GM19351 (cell line): Measurements from ENCODE around the gene TMPRSS6.

Experiments used
- ATAC-seq: cut with Tn5 transposase; IDR thresholded peaks from one replicate; pipeline ENCODE4 v1.9.1; 2021; ENCODE audit warnings: mild to moderate bottlenecking, moderate library complexity; ENCODE audit not compliant: unreplicated experiment

TMPRSS6 gene

GRCh38 chr22:37117092-37117491 is 7.6 kb upstream of the TMPRSS6 start:
- ATAC-seq = no peak

- ATAC-seq = no peak
Observed at GRCh38 chr22:37115032-37115431, 5.5 kb upstream of the TMPRSS6 start.

DNA sequence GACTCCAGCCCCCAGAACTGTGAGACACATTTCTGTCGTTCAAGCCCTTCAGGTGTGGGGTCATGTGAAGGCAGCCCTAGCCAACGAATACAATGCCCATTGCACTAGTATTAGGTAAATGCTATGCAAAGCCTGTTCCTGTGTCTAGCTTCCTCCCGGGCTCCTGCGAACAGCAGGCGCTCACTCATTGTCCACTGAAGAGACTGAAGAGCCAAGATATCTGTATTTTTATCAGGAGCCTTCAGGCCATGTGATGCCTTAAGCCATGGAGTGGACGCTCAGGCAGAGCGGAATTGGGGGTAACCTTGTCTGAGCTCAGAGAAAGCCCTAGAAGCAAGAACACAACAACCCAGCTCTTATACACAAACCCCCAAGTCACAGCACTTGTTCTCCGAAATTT is 4.2 kb upstream of the TMPRSS6 start:
- ATAC-seq = no peak

DNA sequence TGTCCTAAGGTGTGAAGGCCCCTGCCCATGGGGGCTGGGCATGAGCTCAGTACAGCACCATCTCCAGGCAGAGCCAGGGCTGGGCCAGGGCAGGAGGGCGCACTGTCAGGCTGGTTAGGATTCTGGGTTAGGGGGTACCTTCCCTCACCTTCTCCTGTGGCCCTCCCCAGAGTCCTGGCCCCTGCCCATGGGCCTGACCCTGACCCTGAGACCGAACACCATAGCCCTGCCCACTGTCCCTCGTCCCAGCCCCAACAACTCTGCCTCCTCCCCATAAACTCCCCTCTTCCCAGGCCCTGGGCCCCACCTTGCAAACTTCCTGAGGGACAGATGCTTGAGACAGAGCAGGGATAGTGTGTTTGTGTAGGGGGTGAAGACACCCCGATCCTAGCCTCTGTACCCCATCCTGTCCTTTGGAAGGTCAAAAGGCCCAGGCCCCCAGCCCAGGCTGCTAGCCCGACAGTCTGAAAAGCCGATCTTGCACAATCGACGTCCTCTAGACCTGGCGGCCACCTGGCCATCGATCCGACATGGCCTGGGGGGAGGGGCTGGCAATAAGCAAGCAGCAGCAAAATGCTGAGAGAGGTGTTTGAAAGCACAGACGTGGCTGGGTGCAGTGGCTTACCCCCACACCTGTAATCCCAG is 2.7 kb upstream of the TMPRSS6 start:
- ATAC-seq = no peak

DNA sequence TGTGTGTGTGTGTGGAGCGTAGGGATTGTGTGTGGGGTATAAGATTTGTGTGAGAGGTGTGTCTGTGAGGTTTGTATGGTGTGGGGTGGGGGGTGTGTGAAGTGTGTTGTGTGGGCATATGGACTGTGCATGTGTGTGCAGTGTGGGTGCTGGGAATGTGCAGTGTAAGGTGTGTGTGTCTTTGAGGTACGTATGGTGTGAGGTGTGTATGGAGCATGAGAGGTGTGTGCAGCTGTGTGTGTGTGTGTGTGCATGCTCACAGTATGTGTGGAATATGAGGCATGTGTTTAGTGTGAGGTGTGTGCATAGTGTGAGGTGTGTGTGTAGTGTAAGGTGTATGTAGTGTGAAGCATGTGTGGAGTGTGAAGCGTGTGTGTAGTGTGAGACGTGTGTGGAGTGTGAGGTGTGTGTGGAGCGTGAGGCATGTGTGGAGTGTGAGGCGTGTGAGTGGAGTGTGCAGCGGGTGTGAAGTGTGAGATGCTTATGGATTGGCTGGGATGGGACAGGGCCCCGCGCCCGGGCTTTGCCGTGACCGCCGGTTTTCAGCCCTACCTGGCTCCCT is 1.7 kb upstream of the TMPRSS6 start:
- no peak for ATAC-seq

GRCh38 chr22:37107816-37108621 is 1.5 kb downstream of the TMPRSS6 start:
- no peak for ATAC-seq

GRCh38 chr22:37105990-37106389 is 3.5 kb downstream of the TMPRSS6 start:
- no peak for ATAC-seq

GRCh38 chr22:37105154-37105553 is 4.4 kb downstream of the TMPRSS6 start:
- no peak for ATAC-seq

- ATAC-seq = no peak
Observed at GRCh38 chr22:37103656-37104452, 5.7 kb downstream of the TMPRSS6 start.

- ATAC-seq = no peak
Observed at GRCh38 chr22:37103151-37103550, 6.4 kb downstream of the TMPRSS6 start.

GRCh38 chr22:37101311-37102066 is 8.0 kb downstream of the TMPRSS6 start:
- ATAC-seq = no peak

DNA sequence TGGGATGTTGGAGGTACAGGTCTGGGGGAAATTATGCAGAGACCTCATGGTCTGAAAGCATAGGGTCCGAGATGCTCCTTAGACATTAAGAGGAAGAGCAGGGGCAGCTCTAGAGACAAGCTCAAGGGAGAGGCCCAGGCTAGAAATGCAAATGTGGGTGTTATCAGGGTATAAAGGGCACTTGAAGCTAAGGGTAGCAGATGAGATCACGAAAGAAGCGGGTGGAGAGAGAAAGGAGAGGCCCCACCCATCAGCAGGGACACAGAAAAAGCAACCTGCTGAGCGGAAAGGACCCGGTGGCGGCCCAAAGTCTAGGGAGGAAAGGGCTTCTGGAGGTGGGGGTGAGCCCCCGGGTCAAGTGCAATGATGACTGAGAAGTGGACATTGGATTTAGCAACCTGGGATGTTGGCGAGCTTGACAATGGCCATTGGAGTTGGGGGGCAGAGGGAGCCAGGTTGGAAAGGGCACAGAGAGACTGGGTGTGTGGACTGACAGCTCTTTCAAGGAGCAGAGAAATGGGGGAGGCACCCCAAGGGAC is 8.9 kb downstream of the TMPRSS6 start:
- no peak for ATAC-seq

GRCh38 chr22:37098976-37099591 is 10.4 kb downstream of the TMPRSS6 start:
- no peak for ATAC-seq

DNA sequence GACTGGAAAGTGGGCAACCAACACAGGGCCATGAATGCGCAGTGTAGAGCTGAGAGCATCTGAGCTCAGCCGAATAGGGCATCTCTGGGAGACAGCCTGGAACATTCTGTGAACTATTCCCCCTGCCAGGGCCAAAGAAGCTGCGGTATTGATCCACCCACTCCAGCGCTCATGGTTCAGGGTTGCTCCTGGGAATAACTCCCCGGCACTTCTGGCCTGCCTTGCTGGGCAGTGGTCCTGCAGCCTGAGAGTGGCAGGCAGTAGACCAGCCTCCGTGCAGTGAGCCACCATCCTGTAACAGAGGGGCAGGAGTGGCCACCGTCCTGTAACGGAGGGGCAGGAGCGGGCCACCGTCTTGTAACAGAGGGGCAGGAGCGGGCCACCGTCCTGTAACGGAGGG is 12.2 kb downstream of the TMPRSS6 start:
- no peak for ATAC-seq

DNA sequence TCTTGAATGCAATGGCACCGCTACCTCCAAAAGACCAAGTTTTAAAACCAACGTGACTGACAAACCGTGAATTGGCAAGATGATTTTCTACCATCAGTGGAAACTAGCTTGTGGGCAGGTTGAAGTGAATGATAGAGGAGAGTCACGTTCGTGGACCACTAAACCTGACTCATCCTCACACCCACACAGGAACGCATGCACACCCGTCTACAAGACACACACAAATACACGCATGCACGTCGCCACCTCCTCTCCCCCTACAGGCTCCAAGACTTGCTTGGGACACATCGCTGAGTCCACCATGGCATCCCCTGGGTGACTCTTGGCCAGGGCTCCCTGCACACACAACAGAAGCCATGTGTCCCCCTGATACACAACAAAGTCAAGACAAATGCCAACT is 14.4 kb downstream of the TMPRSS6 start:
- ATAC-seq = no peak

- no peak for ATAC-seq
Observed at GRCh38 chr22:37094239-37094638, 15.3 kb downstream of the TMPRSS6 start.

DNA sequence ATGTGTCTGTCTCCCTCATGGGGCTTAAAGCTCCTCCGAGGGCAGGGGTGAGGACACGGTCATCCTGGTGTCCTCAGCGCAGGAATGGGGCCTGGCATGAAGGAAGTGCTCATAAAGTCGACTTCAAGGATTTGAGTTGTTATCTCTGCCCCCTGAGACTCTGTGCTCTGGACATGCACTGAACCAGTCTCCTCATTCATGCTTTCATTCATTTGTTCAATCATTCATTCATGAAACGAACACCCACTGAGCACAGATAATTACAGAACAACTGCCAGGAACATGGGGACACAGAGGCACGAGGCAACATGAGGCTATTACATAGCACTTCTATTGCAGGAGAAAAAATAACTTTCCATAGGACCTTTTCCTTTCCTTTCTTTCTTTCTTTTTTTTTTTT is 16.5 kb downstream of the TMPRSS6 start:
- ATAC-seq = no peak

- no peak for ATAC-seq
Observed at GRCh38 chr22:37091994-37092393, 17.5 kb downstream of the TMPRSS6 start.

DNA sequence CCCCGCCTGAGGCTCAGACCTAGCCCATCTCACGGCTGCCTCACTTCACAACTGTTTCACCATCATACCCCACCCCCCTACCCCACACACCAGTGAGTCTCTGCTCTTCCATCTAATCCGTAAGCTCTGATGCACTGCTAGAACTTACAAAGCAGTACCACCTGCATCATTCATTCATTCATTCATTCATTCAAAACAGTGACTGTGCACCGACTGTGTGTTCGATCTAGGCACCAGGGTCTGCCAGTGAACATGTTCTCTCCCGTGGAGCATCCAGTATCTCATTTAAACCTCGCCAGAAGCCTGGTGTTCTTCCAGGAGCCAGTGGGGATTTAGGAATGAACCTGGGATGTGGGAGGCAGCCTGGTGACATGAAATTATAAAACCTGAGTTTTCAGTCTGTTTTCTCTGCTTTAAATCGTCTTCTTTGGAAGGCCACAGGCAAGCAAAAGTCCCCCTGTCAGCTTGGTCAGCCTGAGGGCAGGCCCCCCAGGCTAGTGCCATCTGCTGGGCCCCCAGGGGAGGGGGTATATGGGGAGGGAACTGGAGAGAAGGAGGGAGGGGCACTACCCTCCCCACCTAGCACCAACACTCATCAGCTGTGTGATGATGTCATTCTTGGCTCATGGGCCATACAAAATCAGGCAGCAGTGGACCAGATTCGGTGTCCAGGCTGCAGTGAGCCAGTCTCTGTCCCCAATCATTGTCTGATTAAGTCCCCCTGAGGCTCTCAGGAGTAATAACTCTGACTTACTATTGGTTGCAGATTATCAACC is 18.4 kb downstream of the TMPRSS6 start:
- no peak for ATAC-seq
